ENCODE measurements around the gene TNFRSF11A.

The TNFRSF11A gene

DNA sequence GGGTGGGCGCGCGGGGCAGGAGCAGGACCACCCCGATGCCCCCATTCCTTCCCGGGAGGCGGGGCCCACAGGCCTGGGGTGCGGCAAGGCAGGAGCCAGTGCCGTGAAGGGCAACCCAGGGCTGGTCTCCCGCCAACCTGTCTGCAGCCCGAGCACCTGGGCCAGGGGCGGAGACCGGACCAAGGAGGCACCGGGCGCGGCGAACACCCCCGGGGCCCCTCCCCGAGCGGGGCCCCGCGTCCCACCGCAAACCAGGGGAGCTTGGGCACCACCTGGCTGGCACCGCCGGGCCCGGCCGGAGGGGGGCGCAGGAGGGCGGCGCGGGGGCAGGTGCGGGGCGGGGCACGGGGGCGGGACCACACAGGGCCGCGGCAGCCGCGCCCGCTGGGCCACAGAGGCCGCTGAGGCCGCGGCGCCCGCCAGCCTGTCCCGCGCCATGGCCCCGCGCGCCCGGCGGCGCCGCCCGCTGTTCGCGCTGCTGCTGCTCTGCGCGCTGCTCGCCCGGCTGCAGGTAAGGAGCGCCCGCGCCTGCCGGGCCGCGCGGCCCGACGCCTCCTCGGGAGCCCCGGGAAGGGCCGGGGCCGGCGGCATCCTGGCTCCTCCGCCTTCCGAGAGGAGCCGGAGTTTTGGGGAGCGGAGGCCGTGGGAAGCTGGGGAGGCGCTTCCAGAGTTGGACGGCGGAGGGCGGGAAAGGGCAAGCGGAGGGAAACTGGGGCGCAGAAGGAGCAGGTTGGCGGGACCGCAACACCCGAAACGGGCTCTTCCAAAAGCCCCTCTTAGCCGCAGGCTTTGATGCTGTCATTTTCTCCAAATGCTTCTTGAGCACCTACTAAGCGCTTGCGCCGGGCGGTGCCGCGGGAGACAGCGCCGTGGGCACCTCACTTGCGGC, at the start of gene TNFRSF11A:
TSS of gene TNFRSF11A (plus strand) at position 394 of the 889 bp plus-strand sequence. CDS start at position 437, 43 bp downstream.
- DNase-seq (ENCODE audit: low spot score) (no peak), FAIRE-seq (no peak)

GRCh38 chr18:62277045-62277444, 48.1 kb upstream of the TNFRSF11A start:
- DNase-seq (ENCODE audit: low spot score), result no peak
- FAIRE-seq, result no peak

- FAIRE-seq, result no peak
- DNase-seq (ENCODE audit: low spot score), result no peak
These were observed 45.5 kb upstream of the TNFRSF11A start for GRCh38 chr18:62279561-62279960.

- FAIRE-seq, result no peak
- no peak for DNase-seq (ENCODE audit: low spot score)
These were observed 45.1 kb upstream of the TNFRSF11A start for GRCh38 chr18:62280058-62280457.

DNA sequence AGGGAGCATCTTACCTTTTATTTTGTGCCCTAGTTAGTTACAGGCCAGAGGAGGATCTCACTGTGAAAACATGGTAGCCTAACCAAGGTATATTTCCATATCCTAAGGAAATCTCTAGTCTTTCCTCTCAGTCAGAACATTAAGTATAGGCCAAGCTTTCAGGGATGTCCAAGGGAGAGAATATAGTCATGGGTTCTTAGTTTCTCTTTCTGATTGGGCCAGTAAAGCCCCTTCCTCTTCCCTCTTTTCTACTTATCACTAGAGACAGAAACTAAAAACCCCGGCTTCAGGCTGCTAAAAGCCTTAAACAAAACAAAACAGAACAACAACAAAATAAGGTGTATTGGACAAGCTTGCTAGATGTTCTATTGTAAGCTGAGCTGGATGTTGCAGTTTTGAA, 44.3 kb upstream of the TNFRSF11A start:
- FAIRE-seq, result no peak
- DNase-seq (ENCODE audit: low spot score), result no peak

- peak; percentile 91 for FAIRE-seq
- peak; percentile 20 for DNase-seq (ENCODE audit: low spot score)
These were observed 43.4 kb upstream of the TNFRSF11A start for GRCh38 chr18:62281684-62282083.

GRCh38 chr18:62282188-62282629, 42.9 kb upstream of the TNFRSF11A start:
- DNase-seq (ENCODE audit: low spot score) (no peak), FAIRE-seq (no peak)

DNA sequence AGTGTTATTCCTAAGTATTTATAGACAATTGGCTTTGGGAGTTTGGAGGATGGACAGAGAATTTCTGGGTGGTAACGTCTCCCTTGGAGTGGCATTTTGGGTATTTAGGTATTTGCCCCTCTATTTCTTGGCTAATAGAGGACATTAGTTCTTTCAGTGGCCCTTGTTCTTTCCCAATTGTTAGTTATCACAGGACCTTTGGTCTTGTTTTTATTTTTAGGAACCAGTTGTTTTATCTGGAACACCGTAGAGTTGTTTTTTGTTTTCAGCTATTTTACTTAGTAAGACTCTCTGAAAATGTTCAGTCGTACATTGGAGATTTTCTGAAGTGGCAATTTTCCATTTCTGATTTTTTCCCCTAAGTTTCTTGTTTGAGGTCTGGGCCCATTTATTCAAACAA, 40.5 kb upstream of the TNFRSF11A start:
- DNase-seq (ENCODE audit: low spot score) (no peak), FAIRE-seq (no peak)

- DNase-seq (ENCODE audit: low spot score) (no peak), FAIRE-seq (no peak)
These were observed 39.8 kb upstream of the TNFRSF11A start for GRCh38 chr18:62285281-62285680.

DNA sequence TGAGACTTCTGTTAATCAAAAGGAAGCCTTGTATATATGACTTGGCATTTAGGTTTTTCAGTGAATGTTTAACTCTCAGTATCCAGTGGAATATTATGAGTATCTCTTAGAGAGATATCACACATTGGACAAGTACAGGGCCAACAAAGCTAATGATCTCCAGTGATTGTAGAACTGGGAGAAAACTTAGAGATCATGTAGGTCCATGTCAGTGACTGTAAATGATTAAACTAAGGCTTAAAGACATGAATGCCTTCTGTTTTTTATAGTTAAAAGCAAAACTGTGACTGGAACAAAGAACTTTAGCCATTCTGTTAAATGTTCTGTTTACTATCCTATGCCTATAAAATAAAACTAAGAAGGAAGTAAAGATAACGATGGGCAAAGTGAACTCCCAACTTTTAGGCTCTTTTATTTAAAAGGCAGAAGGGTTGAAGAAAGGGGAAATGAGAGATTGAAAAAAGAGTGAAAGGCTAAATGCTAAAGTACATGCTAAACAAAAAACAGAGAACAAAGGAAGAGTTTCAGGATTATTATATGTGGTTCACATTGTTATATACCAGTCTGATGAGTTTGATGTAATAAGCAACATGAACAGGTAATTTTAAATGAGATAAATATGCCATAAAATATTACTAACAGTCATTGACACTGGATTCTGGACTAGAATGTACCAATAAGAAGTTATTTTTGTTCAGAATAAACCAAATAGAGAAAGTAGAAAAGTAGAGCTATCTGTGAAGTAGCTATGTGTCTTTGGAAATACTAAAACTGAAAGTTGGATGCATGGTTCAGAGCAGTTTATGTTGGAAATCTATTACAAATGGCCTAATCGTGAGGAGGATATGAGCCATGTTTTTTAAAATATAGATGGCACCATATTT, 37.1 kb upstream of the TNFRSF11A start:
- FAIRE-seq, result peak; percentile 86
- DNase-seq (ENCODE audit: low spot score), result peak; percentile 14

GRCh38 chr18:62288665-62289008, 36.5 kb upstream of the TNFRSF11A start:
- FAIRE-seq, result no peak
- DNase-seq (ENCODE audit: low spot score), result no peak

DNA sequence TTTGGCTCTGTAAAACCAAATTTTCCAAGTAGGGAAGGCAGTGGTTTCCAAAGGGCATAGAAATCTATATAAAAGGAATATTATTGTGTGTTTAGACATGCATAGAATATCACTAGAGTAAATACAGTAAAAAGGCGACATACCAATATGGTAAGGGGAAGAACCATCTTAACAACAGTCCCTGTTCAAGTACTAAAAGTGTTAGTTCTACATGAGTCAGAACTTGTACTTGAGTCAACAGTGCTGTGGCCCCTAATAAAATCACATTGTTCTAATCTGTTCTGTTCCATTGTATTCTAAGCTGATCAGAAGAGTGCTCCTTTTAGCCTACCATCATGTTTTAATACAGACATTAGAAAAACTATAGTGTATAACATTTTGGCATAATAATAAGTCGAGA, 36.1 kb upstream of the TNFRSF11A start:
- no peak for FAIRE-seq
- DNase-seq (ENCODE audit: low spot score), result no peak

GRCh38 chr18:62294073-62294472, 31.0 kb upstream of the TNFRSF11A start:
- DNase-seq (ENCODE audit: low spot score) (no peak), FAIRE-seq (no peak)

DNA sequence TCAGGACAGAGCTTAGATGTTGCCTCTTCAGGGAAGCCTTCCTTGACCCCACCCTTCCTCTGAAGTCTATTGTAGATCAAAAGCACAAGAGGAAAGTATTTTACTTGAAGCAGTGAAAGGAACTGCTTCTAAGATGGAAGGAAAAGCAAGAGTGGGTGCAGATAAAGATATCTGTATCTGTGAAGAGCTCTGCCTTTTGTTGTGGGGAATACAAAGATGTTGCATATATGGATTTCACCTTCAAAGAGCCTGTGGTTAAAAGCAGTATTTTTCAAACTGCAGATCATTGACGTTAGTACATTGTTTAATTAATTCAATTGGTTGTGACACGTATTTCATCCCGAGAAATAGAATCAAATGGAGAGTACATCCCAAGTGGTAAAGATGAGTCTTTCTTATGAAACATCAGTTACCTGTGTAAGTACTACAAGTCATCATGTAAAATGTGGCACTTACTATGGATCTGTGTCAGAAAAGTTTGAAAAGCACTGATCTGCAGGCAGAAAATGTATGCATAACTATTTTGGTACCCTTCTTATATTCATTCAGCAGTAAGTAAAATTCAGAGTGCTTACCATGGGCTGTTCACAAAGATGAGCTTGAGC, 24.6 kb upstream of the TNFRSF11A start:
- no peak for DNase-seq (ENCODE audit: low spot score)

DNA sequence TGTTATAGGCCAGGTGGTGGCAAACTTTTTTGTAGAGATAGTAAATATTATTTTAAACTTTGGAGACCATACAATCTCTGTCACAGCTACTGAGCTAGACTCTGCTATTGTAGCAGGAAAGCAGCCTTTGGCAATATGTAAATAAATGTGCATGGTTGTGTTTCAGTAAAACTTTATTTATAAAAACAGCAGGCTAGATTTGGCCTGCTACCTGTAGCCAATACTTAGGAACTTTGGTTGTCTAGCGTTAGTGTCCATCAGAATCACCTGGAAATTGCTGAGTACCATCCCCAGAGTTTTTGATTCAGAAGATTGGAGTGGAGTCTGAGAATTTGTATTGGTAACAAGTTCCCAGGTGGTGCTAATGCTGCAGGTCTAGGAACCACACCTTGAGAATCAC, 23.8 kb upstream of the TNFRSF11A start:
- DNase-seq (ENCODE audit: low spot score) (no peak), FAIRE-seq (no peak)

More for the DNA sequence above, 24.6 kb upstream of the TNFRSF11A start:
- no peak for FAIRE-seq

- DNase-seq (ENCODE audit: low spot score), result no peak
- no peak for FAIRE-seq
These were observed 12.3 kb upstream of the TNFRSF11A start for GRCh38 chr18:62312851-62313250.

DNA sequence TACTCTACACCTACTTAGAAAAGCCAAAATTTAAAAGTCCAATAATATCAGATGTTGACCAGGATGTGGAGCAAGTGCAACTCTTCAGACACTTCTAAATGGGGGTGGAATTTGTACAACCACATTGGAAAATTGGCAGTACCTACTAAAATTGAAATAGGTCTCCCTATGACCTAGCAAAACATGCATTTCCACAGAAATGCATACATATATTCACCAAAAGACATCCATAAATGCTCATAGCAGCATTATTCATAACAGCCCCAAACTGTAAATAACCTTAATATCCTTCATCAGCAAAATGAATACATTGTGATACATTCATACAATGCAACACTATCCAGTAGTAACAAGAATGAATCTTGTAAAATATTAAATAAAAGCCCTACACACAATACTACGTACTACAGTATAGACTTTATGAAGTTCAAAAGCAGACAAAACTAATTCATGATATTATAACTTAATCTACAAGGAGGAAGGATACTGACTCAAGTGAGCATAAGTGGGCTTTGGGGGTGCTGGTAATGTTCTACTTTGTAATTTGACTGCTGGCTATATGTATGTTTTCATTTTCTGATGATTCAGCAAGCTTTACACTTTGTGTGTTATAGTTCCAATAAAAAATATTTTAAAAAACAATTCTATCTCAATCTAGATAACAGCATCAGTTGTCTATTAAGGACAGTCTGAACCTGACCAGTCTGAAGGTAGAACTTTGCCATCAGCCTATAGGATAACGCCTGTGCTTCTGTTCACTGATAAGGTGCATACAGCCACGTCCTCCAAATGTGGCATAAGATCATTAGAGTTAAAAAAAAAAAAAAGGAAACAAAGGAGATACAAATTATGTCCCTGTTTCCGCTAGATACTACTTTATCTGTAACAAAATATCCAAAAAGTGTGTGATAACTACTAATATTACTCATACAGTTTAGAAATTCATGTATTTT, 6.6 kb upstream of the TNFRSF11A start:
- no peak for FAIRE-seq
- no peak for DNase-seq (ENCODE audit: low spot score)

DNA sequence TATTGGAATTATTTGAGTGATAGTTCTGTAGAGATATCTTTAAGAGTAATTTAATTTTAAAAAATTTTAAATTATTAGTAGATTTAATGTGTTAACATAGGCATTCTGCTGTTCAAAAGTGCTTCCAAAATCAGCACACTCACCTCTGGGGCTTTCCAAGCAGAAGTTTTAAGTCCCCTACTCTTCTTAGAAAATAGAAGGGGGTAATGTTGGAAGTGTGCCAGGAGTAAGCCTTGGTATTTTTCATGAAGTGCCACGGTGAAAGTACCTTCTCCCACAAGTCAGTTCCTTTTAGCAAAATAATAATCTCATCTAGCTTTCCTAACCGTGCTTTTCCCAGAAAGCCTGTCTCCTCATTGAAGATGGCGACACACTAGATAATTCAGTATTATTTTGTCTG, 3.9 kb upstream of the TNFRSF11A start:
- FAIRE-seq (no peak), DNase-seq (ENCODE audit: low spot score) (no peak)

DNA sequence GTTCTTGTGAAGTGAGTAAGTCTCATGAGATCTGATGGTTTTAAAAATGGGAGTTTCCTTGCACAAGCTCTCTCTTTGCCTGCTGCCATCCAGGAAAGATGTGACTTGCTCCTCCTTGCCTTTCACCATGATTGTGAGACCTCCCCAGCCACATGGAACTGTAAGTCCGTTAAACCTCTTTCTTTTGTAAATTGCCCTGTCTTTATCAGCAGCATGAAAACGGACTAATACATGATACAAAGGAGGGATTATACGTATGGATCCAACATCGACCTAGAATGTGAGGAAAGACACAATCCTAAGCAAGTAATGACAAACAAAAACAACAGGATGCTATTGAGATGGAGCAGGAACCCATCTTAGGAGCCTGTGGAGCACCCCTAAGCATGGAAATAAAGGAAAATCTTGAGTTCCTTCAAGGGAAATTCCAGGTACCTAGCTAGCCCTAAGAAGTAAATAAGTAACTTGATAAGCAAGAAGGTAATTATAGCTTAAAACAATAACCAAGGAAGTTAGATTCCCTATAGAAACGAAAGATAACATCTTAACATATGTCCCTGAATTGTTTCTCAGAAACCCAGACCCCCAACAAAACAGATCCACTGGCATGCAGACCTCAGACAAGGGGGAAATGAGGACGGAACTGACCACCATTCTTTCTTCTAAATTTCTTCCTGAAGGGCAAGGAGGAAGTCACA, 1.5 kb upstream of the TNFRSF11A start:
- DNase-seq (ENCODE audit: low spot score) (no peak), FAIRE-seq (no peak)

DNA sequence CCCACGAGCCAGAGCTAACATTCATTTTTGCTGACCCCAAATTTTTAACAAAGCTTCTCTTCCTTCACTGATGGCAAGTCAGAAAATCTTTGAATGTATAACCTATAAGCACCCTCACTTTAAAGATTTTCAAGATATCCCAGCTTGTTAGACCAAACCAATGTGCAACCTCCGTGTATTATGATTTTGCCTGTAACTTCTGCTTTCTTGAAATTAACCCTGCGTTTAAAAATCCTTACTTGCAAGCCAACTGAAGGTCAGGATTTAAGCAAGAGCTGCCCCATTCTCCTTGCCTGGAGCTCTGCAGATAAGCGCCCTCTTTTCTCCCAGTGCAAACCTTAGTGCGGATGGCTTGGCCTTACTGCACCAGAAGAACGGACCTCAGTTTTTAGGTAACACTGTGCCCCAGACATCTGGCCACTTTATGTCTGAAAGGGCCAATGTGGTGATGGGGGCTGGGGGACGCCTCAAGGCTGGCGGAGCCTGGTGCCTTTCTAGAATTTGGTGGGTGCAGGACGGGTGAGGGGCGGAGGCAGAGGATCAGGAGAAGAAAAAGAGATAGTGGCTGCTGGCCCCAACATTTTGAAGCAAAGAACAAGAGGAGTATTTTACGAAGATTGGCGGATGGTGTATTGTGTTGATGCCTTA, 805 bp upstream of the TNFRSF11A start:
- DNase-seq (ENCODE audit: low spot score) (no peak), FAIRE-seq (no peak)

Measured in RCC 7860 (cell line).